SU-DHL-6 (cell line): ENCODE measurements around the gene SNRPB2.

ENCODE experiments used
- H2AFZ ChIP-seq: fragments of 200-600 bp; sonication (generic); 2 replicates; pipeline ENCODE4 v1.6.1; 2014; ENCODE audit warnings: low read depth, mild to moderate bottlenecking, moderate library complexity, mixed read lengths, antibody characterized with exemption, low read length; ENCODE audit not compliant: severe bottlenecking
- H3F3A ChIP-seq: fragments of 200-600 bp; shearing (Covaris generic); 2 replicates; pipeline ENCODE4 v1.6.0; 2016; ENCODE audit warnings: antibody characterized with exemption, mild to moderate bottlenecking; ENCODE audit not compliant: insufficient read depth
- H3K27ac ChIP-seq: fragments of 200-600 bp; sonication (generic); 2 replicates; pipeline ENCODE4 v1.5.1; 2016; ENCODE audit warnings: low read depth, mild to moderate bottlenecking, low read length, moderate library complexity, mixed read lengths
- H3K27me3 ChIP-seq: fragments of 200-600 bp; sonication (generic), shearing (Covaris generic); 2 replicates; pipeline ENCODE4 v1.6.0; 2014; ENCODE audit warnings: mild to moderate bottlenecking, low read length
- H3K36me3 ChIP-seq: fragments of 200-600 bp; sonication (generic); 2 replicates; pipeline ENCODE4 v1.6.1; 2014; ENCODE audit warnings: mild to moderate bottlenecking, low read length, mixed read lengths
- H3K4me2 ChIP-seq: fragments of 300-600, 200-600 bp; shearing (Covaris generic), sonication (generic); 2 replicates; pipeline ENCODE4 v1.6.0; 2014; ENCODE audit warnings: low read length, low read depth, mild to moderate bottlenecking; ENCODE audit not compliant: poor library complexity, severe bottlenecking
- H3K4me3 ChIP-seq: fragments of 200-600 bp; sonication (generic); 2 replicates; pipeline ENCODE4 v1.5.1; 2014; ENCODE audit warnings: antibody characterized with exemption, low read length, mild to moderate bottlenecking, mixed read lengths; ENCODE audit not compliant: insufficient read depth, poor library complexity, severe bottlenecking
- H3K79me2 ChIP-seq: fragments of 200-600 bp; sonication (generic); 2 replicates; pipeline ENCODE4 v1.6.1; 2014; ENCODE audit warnings: mild to moderate bottlenecking, low read length, moderate library complexity; ENCODE audit not compliant: insufficient read depth
- H3K9ac ChIP-seq: fragments of 200-600 bp; sonication (generic); 2 replicates; pipeline ENCODE4 v1.7.0; 2014; ENCODE audit warnings: mild to moderate bottlenecking, low read length
- H3K9me2 ChIP-seq: fragments of 200-600 bp; sonication (generic); replicated peaks from 2 replicates; pipeline ENCODE4 v1.6.1; 2014; ENCODE audit warnings: low read length; ENCODE audit not compliant: insufficient read depth
- H3K9me3 ChIP-seq: fragments of 200-600 bp; sonication (generic); 2 replicates; pipeline ENCODE4 v1.6.1; 2014; ENCODE audit warnings: low read length, mixed read lengths; ENCODE audit not compliant: insufficient read depth
- H4K20me1 ChIP-seq: fragments of 200-600 bp; sonication (generic); 2 replicates; pipeline ENCODE4 v1.6.1; 2014; ENCODE audit warnings: low read depth, mild to moderate bottlenecking, antibody characterized with exemption, low read length, moderate library complexity, mixed read lengths
- EZH2phosphoT487 ChIP-seq: fragments of 200-600 bp; sonication (generic), shearing (Covaris generic); conservative IDR thresholded peaks from 2 replicates; pipeline ENCODE4 v1.6.1; 2018; ENCODE audit warnings: mild to moderate bottlenecking, antibody characterized with exemption, low read length, moderate library complexity, mixed read lengths
- TF ChIP-seq, protein P1 (sequence below): fragments of 200-600 bp; sonication (generic); IDR thresholded peaks from one replicate; pipeline ENCODE4 v1.5.1; 2017; ENCODE audit warnings: antibody characterized with exemption, mild to moderate bottlenecking, low read length, moderate library complexity; ENCODE audit not compliant: insufficient read depth, poor library complexity, severe bottlenecking

The SNRPB2 gene

GRCh38 chr20:16761305-16761829, 31.5 kb downstream of the SNRPB2 start:
- no peaks in the 10 kb centered on the region for H3F3A ChIP-seq
- H3K79me2 ChIP-seq: no peaks in the 10 kb centered on the region
- H3K9me3 ChIP-seq: no peaks in the 10 kb centered on the region
- TF ChIP-seq, protein P1, sequence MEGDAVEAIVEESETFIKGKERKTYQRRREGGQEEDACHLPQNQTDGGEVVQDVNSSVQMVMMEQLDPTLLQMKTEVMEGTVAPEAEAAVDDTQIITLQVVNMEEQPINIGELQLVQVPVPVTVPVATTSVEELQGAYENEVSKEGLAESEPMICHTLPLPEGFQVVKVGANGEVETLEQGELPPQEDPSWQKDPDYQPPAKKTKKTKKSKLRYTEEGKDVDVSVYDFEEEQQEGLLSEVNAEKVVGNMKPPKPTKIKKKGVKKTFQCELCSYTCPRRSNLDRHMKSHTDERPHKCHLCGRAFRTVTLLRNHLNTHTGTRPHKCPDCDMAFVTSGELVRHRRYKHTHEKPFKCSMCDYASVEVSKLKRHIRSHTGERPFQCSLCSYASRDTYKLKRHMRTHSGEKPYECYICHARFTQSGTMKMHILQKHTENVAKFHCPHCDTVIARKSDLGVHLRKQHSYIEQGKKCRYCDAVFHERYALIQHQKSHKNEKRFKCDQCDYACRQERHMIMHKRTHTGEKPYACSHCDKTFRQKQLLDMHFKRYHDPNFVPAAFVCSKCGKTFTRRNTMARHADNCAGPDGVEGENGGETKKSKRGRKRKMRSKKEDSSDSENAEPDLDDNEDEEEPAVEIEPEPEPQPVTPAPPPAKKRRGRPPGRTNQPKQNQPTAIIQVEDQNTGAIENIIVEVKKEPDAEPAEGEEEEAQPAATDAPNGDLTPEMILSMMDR: peak; percentile 43
- TF ChIP-seq EZH2phosphoT487: no peak
- no peak overlapping the region for H3K4me3 ChIP-seq
- H3K27ac ChIP-seq: no peak overlapping the region
- no peaks in the 10 kb centered on the region for H4K20me1 ChIP-seq
- no peaks in the 10 kb centered on the region for H3K27me3 ChIP-seq
- no peak overlapping the region for H2AFZ ChIP-seq
- no peak overlapping the region for H3K4me2 ChIP-seq
- H3K9me2 ChIP-seq: no peaks in the 10 kb centered on the region
- H3K36me3 ChIP-seq: no peaks in the 10 kb centered on the region
- H3K9ac ChIP-seq: no peak overlapping the region

DNA sequence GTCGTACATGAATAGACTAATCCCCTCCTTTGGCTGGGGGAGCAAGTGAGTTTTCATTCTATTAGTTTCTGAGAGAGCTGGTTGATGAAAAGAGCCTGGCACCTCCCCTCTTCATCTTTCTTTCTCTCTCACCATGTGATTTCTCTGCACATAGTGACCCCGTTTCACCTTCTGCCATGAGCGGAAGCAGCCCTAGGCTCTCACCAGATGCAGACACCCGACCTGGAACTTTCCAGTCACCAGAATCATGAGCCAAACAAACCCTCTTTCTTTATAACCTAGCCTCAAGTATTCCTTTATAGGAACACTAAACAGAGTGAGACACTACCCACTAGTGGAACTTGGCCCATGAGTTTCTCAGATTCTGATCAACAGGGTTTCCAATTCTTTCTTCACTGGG, 34.7 kb downstream of the SNRPB2 start:
- Histone ChIP-seq H3K9me3 (no peaks in the 10 kb centered on the region), H2AFZ (no peak overlapping the region), H3K79me2 (no peaks in the 10 kb centered on the region), H3K27me3 (no peaks in the 10 kb centered on the region), H3K4me2 (no peak overlapping the region), H3K9me2 (no peaks in the 10 kb centered on the region), H4K20me1 (no peaks in the 10 kb centered on the region), H3K27ac (no peak overlapping the region), H3K9ac (no peak overlapping the region), H3K36me3 (no peaks in the 10 kb centered on the region), H3F3A (no peaks in the 10 kb centered on the region), H3K4me3 (no peak overlapping the region)
- TF ChIP-seq, protein P1: no peak
- no peak for TF ChIP-seq EZH2phosphoT487

DNA sequence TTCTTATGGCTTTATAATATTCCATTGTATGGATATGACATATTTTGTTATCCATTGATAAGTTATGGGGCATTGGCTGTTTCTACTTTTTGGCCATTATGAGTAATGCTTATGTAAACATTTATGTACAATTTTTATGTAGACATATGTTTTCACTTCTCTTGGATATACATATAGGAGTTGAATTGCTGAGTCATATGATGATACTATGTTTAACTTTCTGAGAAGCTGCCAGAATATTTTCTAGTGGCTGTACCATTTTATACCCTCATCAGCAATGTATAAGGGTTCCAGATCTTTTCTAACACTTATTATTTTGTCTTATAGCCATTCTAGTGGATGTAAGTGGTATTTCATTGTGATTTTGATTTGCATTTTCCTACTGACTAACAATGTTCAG, 41.4 kb downstream of the SNRPB2 start:
- Histone ChIP-seq H3F3A (no peaks in the 10 kb centered on the region), H2AFZ (no peak overlapping the region), H3K27ac (no peak overlapping the region), H3K4me2 (no peak overlapping the region), H3K4me3 (no peak overlapping the region), H3K9me2 (no peaks in the 10 kb centered on the region), H3K27me3 (no peaks in the 10 kb centered on the region), H3K79me2 (no peaks in the 10 kb centered on the region), H4K20me1 (no peaks in the 10 kb centered on the region), H3K36me3 (no peaks in the 10 kb centered on the region), H3K9ac (no peak overlapping the region), H3K9me3 (no peaks in the 10 kb centered on the region)
- TF ChIP-seq, protein P1: no peak
- no peak for TF ChIP-seq EZH2phosphoT487

GRCh38 chr20:16775961-16776360, 46.1 kb downstream of the SNRPB2 start:
- no peaks in the 10 kb centered on the region for H3K79me2 ChIP-seq
- no peak overlapping the region for H3K27ac ChIP-seq
- no peak overlapping the region for H3K4me2 ChIP-seq
- no peak for TF ChIP-seq EZH2phosphoT487
- TF ChIP-seq, protein P1: no peak
- H3K27me3 ChIP-seq: no peaks in the 10 kb centered on the region
- H3K9ac ChIP-seq: no peak overlapping the region
- H3K4me3 ChIP-seq: no peak overlapping the region
- H3K36me3 ChIP-seq: no peaks in the 10 kb centered on the region
- H3F3A ChIP-seq: no peaks in the 10 kb centered on the region
- no peaks in the 10 kb centered on the region for H3K9me3 ChIP-seq
- H2AFZ ChIP-seq: no peak overlapping the region
- H4K20me1 ChIP-seq: no peaks in the 10 kb centered on the region
- H3K9me2 ChIP-seq: no peaks in the 10 kb centered on the region; the same call in 1 of the 2 replicates
